OCI-LY1 (cell line): Measurements from ENCODE around the gene ITGA2.

ENCODE experiments used
- H2AFZ ChIP-seq: fragments of 200-600 bp; sonication (generic), shearing (Covaris generic); 2 replicates; pipeline ENCODE4 v1.6.0; 2014; ENCODE audit warnings: antibody characterized with exemption, mild to moderate bottlenecking, low read length
- H3F3A ChIP-seq: fragments of 200-600 bp; sonication (generic), shearing (Covaris generic); 2 replicates; pipeline ENCODE4 v1.6.0; 2014; ENCODE audit warnings: mild to moderate bottlenecking, antibody characterized with exemption, low read length, moderate library complexity; ENCODE audit not compliant: insufficient read depth
- H3K27ac ChIP-seq: fragments of 200-600 bp; sonication (generic); 2 replicates; pipeline ENCODE4 v1.5.1; 2014; ENCODE audit warnings: low read length, mixed run types, mild to moderate bottlenecking, low read depth; ENCODE audit not compliant: poor library complexity, severe bottlenecking
- H3K27me3 ChIP-seq: fragments of 200-600 bp; sonication (generic); 2 replicates; pipeline ENCODE4 v1.6.0; 2014; ENCODE audit warnings: antibody characterized with exemption, mild to moderate bottlenecking, low read length, moderate library complexity; ENCODE audit not compliant: insufficient read depth
- H3K36me3 ChIP-seq: fragments of 200-600 bp; sonication (generic); 2 replicates; pipeline ENCODE4 v1.6.1; 2014; ENCODE audit warnings: mild to moderate bottlenecking, antibody characterized with exemption, low read length, moderate library complexity, mixed read lengths; ENCODE audit not compliant: insufficient read depth
- H3K4me1 ChIP-seq: fragments of 200-600 bp; sonication (generic); 2 replicates; pipeline ENCODE4 v1.5.1; 2014; ENCODE audit warnings: mild to moderate bottlenecking, low read length, moderate library complexity; ENCODE audit not compliant: insufficient read depth, severe bottlenecking
- H3K4me2 ChIP-seq: fragments of 200-600 bp; sonication (generic), shearing (Covaris generic); 2 replicates; pipeline ENCODE4 v1.6.1; 2014; ENCODE audit warnings: low read length
- H3K4me3 ChIP-seq: fragments of 200-600 bp; sonication (generic); 2 replicates; pipeline ENCODE4 v1.5.1; 2014; ENCODE audit warnings: low read length, low read depth, mild to moderate bottlenecking, mixed read lengths; ENCODE audit not compliant: poor library complexity, severe bottlenecking
- H3K79me2 ChIP-seq: fragments of 200-600 bp; shearing (Covaris generic); 2 replicates; pipeline ENCODE4 v1.6.1; 2016; ENCODE audit warnings: mixed run types, low read length, mixed read lengths; ENCODE audit not compliant: insufficient read depth
- H3K9ac ChIP-seq: fragments of 200-600 bp; sonication (generic), shearing (Covaris generic); 2 replicates; pipeline ENCODE4 v1.6.1; 2014; ENCODE audit warnings: mild to moderate bottlenecking, low read length, mixed read lengths
- H3K9me2 ChIP-seq: fragments of 200-600 bp; sonication (generic), shearing (Covaris generic); 2 replicates; pipeline ENCODE4 v1.6.1; 2014; ENCODE audit warnings: low read depth, mild to moderate bottlenecking, low read length, mixed read lengths
- H3K9me3 ChIP-seq: fragments of 200-600 bp; shearing (Covaris generic); 2 replicates; pipeline ENCODE4 v1.6.1; 2014; ENCODE audit warnings: low read length, mixed read lengths
- H4K20me1 ChIP-seq: fragments of 200-600 bp; sonication (generic), shearing (Covaris generic); 2 replicates; pipeline ENCODE4 v1.6.0; 2016; ENCODE audit warnings: mild to moderate bottlenecking, low read length; ENCODE audit not compliant: insufficient read depth
- CTCF ChIP-seq: fragments of 200-600 bp; sonication (generic), shearing (Covaris generic); IDR thresholded peaks from 2 replicates; pipeline ENCODE4 v1.5.1; 2017; ENCODE audit warnings: mild to moderate bottlenecking, antibody characterized with exemption, low read length, moderate library complexity, mixed read lengths
- EZH2 ChIP-seq: fragments of 200-600 bp; sonication (generic), shearing (Covaris generic); IDR thresholded peaks from 2 replicates; pipeline ENCODE4 v1.8.0; 2017; ENCODE audit warnings: borderline replicate concordance, mixed run types, mild to moderate bottlenecking, antibody characterized with exemption, low read length, moderate library complexity, mixed read lengths

The ITGA2 gene

GRCh38 chr5:53039855-53040254 lies 50.7 kb downstream of the ITGA2 start:
- no peak overlapping the region for H3K4me3 ChIP-seq
- H3K4me1 ChIP-seq = no peaks in the 10 kb centered on the region
- H3K36me3 ChIP-seq = no peaks in the 10 kb centered on the region
- TF ChIP-seq EZH2 = no peak
- no peak for TF ChIP-seq CTCF
- H3K79me2 ChIP-seq = no peaks in the 10 kb centered on the region
- H3F3A ChIP-seq = no peaks in the 10 kb centered on the region
- H3K9ac ChIP-seq = no peak overlapping the region
- no peaks in the 10 kb centered on the region for H4K20me1 ChIP-seq
- H3K9me2 ChIP-seq = no peaks in the 10 kb centered on the region
- H3K27me3 ChIP-seq = no peaks in the 10 kb centered on the region
- H3K27ac ChIP-seq = no peak overlapping the region
- H3K4me2 ChIP-seq = no peak overlapping the region
- H2AFZ ChIP-seq = no peak overlapping the region
- H3K9me3 ChIP-seq = no peaks in the 10 kb centered on the region

- Histone ChIP-seq H3K4me2 (no peak overlapping the region), H3K9me2 (no peaks in the 10 kb centered on the region), H3K79me2 (no peaks in the 10 kb centered on the region), H3K4me1 (no peaks in the 10 kb centered on the region), H3K4me3 (no peak overlapping the region), H3K36me3 (no peaks in the 10 kb centered on the region), H3K9ac (no peak overlapping the region), H3F3A (no peaks in the 10 kb centered on the region), H3K27me3 (no peaks in the 10 kb centered on the region), H2AFZ (no peak overlapping the region), H3K9me3 (no peaks in the 10 kb centered on the region), H4K20me1 (no peaks in the 10 kb centered on the region), H3K27ac (no peak overlapping the region)
- TF ChIP-seq EZH2 (no peak), CTCF (no peak)
Measured at GRCh38 chr5:53041071-53041692, 52.0 kb downstream of the ITGA2 start.

GRCh38 chr5:53041740-53042139 lies 52.6 kb downstream of the ITGA2 start:
- H3K4me2 ChIP-seq = no peak overlapping the region
- no peak overlapping the region for H3K27ac ChIP-seq
- H3K4me3 ChIP-seq = no peak overlapping the region

More at GRCh38 chr5:53041740-53042139, 52.6 kb downstream of the ITGA2 start:
- Histone ChIP-seq H3K9ac (no peak overlapping the region), H2AFZ (no peak overlapping the region), H3K36me3 (no peaks in the 10 kb centered on the region), H3K9me3 (no peaks in the 10 kb centered on the region), H3K79me2 (no peaks in the 10 kb centered on the region), H4K20me1 (no peaks in the 10 kb centered on the region), H3F3A (no peaks in the 10 kb centered on the region), H3K9me2 (no peaks in the 10 kb centered on the region), H3K4me1 (no peaks in the 10 kb centered on the region), H3K27me3 (no peaks in the 10 kb centered on the region)
- TF ChIP-seq EZH2 (no peak), CTCF (no peak)
